ENCODE measurements around the gene RAVER1. TPM values are rescaled to one million over a fixed set of nuclear protein-coding genes. Genes with fewer than 3 reads are reported as not detected.

The RAVER1 gene
- total RNA-seq, 1 donor from 2014 or later = 25.4 TPM

- peak overlapping the region; percentile 74 for H3K4me3 ChIP-seq
- peak overlapping the region; percentile 86 for H3K27ac ChIP-seq
- peaks cover 13% of the 10 kb centered on the region for H3K4me1 ChIP-seq
- H3K36me3 ChIP-seq = peaks cover 15% of the 10 kb centered on the region
- intact Hi-C loops (cut with DNase I) = no loop called here
- DNase-seq = no peak
- TF ChIP-seq CTCF (IDR thresholded peaks at IDR 0.05) = no peak
- no peaks in the 10 kb centered on the region for H3K9me3 ChIP-seq
- no peaks in the 10 kb centered on the region for H3K27me3 ChIP-seq
- ATAC-seq = no peak
Measured at GRCh38 chr19:10333758-10334587, 644 bp upstream of the RAVER1 start.

- peak overlapping the region; percentile 86 for H3K27ac ChIP-seq
Measured at GRCh38 chr19:10332158-10332964, 968 bp downstream of the RAVER1 start.

GRCh38 chr19:10329555-10329954 is 3.8 kb downstream of the RAVER1 start:
- H3K27me3 ChIP-seq = no peaks in the 10 kb centered on the region
- H3K9me3 ChIP-seq = no peaks in the 10 kb centered on the region
- H3K27ac ChIP-seq = no peak overlapping the region
- intact Hi-C loops (cut with DNase I) = no loop called here
- DNase-seq (no peak), ATAC-seq (no peak)
- peaks cover 59% of the 10 kb centered on the region for H3K36me3 ChIP-seq
- no peak for TF ChIP-seq CTCF (IDR thresholded peaks at IDR 0.05)
- H3K4me3 ChIP-seq = no peak overlapping the region
- peaks cover 13% of the 10 kb centered on the region for H3K4me1 ChIP-seq

More at GRCh38 chr19:10332158-10332964, 968 bp downstream of the RAVER1 start:
- Histone ChIP-seq H3K9me3 (no peaks in the 10 kb centered on the region), H3K27me3 (no peaks in the 10 kb centered on the region), H3K36me3 (peaks cover 31% of the 10 kb centered on the region), H3K4me3 (peak overlapping the region; percentile 74), H3K4me1 (peaks cover 13% of the 10 kb centered on the region)
- DNase-seq = no peak
- TF ChIP-seq CTCF (IDR thresholded peaks at IDR 0.05) = no peak
- ATAC-seq = no peak
- intact Hi-C loops (cut with DNase I) = no loop called here

GRCh38 chr19:10328558-10329429 is 4.5 kb downstream of the RAVER1 start:
- Histone ChIP-seq H3K4me3 (no peak overlapping the region), H3K36me3 (peaks cover 66% of the 10 kb centered on the region), H3K9me3 (no peaks in the 10 kb centered on the region), H3K27me3 (no peaks in the 10 kb centered on the region), H3K4me1 (peaks cover 13% of the 10 kb centered on the region), H3K27ac (no peak overlapping the region)
- no peak for TF ChIP-seq CTCF (IDR thresholded peaks at IDR 0.05)
- DNase-seq (no peak), ATAC-seq (no peak)
- intact Hi-C loops (cut with DNase I) = no loop called here

DNA sequence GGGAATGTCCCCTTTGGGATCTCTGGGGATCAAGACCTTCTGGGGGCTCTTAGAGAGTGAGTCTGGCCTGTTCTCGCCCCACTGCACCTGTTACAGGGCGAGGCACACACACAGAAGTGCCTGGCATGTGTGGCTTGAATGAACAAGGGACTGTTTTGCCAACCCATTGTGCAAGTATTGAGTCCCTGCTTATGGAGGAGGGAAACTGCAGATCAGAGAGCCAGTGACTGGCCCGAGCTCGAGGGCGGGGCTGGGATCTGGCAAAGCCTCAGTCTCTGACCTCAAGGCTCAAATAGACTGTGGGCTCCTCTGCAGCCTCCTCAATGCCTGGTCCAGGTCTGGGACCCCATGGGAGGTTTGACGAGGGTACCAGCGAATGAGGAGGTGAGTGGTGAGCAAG is 5.5 kb downstream of the RAVER1 start:
- Histone ChIP-seq H3K9me3 (no peaks in the 10 kb centered on the region), H3K27ac (no peak overlapping the region), H3K4me1 (peaks cover 13% of the 10 kb centered on the region), H3K27me3 (no peaks in the 10 kb centered on the region), H3K36me3 (peaks cover 76% of the 10 kb centered on the region), H3K4me3 (no peak overlapping the region)
- no peak for TF ChIP-seq CTCF (IDR thresholded peaks at IDR 0.05)
- ATAC-seq (no peak), DNase-seq (no peak)
- intact Hi-C loops (cut with DNase I) = no loop called here

All from upper lobe of right lung (tissue), 1 donor.